Measurements from ENCODE around the gene XRN2.

DNA sequence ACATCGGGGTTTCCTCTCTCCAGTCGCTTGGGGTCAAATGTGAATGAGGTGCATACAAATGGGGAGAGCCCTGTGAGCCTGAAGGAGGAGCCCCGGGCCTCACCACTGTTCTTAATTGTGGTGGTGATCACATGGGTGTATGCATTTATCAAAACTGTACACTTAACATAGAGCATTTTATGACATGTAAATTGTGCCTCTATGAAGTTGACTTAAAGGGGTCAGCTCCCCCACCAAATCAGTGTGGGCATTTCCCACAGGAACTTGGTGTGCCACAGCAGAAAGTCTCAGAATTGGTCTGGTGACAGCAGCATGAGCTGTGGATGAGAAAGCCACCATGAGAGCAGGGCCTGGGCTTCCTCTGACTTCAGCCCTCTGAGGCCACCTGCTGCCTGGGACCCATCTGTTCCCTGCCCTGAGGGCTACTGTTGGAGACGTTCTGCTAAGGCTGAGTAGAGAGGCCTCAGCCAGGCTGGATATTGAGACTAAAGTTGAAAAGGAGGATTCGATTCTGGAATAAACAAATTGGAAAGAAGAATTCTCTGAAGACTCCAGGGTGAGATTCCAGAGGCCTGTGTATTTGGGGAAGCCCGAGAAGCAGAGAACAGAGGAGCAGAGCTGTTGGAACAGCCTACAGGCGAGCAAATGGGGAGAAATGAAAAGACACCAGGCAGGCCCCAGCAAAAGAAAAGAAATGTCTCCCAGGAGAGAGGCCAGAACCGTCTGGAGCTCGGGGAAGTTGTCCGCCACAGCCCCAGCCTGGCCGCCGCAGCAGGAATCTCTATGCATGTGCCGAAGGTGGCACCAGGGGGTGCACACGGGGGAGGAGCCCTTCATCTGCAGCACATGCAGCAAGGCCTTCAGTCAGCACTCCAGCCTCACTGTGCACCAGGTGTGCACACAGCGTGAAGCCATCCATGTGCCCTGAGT, 37.6 kb upstream of the XRN2 start:
- TF ChIP-seq, protein P1, sequence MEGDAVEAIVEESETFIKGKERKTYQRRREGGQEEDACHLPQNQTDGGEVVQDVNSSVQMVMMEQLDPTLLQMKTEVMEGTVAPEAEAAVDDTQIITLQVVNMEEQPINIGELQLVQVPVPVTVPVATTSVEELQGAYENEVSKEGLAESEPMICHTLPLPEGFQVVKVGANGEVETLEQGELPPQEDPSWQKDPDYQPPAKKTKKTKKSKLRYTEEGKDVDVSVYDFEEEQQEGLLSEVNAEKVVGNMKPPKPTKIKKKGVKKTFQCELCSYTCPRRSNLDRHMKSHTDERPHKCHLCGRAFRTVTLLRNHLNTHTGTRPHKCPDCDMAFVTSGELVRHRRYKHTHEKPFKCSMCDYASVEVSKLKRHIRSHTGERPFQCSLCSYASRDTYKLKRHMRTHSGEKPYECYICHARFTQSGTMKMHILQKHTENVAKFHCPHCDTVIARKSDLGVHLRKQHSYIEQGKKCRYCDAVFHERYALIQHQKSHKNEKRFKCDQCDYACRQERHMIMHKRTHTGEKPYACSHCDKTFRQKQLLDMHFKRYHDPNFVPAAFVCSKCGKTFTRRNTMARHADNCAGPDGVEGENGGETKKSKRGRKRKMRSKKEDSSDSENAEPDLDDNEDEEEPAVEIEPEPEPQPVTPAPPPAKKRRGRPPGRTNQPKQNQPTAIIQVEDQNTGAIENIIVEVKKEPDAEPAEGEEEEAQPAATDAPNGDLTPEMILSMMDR (IDR thresholded peaks at IDR 0.05): no peak
- no peak for TF ChIP-seq POLR2A (IDR thresholded peaks at IDR 0.05)

Measured in adrenal gland (tissue), 5 donors.